GM12801 (cell line): ENCODE results near the gene RBM19.

Experiments used
- TF ChIP-seq, protein P1 (sequence below): IDR thresholded peaks from one replicate; pipeline ENCODE4 v1.5.1; 2011; ENCODE audit warnings: control low read depth; ENCODE audit not compliant: insufficient read length; ENCODE audit errors: extremely low read depth

Gene RBM19

DNA sequence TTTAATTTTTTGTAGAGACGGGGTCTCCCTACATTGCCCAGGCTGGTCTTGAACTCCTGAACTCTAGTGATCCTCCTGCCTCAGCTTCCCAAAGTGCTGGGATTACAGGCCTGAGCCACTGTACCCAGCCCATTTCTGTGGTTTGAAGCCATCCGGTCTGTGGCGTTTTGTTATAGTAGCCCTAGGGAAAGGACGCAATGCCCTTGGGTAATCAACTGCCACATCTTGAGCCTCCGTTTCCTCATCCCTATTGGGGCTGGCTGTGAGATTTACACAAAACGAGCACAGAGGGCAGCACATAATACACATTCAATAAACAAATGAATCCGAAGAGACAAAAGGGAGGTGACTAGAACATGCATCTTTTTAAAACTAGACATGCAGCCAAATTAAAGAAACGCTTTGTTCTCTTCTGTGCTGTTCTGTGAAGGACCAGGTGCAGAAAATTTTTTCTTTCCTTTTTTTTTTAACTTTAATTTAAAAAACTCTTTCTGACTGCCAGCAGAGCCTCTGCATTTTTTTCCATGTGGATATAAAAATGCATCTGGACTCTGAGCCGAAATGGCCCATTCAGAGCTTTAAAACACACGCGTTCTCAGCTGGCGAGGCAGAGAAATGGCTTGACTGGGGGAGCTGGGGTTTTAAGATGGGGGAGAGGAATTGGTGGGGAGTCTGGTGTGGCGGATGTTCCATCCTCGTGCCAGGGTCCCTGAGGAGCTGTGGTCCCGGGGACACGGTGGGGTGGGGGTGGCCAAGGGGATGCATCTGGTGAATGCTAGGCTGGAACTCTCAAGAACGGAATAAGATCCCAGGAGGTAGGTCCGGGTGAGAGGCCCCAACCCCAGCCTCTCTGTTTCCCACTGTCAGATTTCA is 119.0 kb downstream of the RBM19 start:
- TF ChIP-seq, protein P1, sequence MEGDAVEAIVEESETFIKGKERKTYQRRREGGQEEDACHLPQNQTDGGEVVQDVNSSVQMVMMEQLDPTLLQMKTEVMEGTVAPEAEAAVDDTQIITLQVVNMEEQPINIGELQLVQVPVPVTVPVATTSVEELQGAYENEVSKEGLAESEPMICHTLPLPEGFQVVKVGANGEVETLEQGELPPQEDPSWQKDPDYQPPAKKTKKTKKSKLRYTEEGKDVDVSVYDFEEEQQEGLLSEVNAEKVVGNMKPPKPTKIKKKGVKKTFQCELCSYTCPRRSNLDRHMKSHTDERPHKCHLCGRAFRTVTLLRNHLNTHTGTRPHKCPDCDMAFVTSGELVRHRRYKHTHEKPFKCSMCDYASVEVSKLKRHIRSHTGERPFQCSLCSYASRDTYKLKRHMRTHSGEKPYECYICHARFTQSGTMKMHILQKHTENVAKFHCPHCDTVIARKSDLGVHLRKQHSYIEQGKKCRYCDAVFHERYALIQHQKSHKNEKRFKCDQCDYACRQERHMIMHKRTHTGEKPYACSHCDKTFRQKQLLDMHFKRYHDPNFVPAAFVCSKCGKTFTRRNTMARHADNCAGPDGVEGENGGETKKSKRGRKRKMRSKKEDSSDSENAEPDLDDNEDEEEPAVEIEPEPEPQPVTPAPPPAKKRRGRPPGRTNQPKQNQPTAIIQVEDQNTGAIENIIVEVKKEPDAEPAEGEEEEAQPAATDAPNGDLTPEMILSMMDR: no peak

DNA sequence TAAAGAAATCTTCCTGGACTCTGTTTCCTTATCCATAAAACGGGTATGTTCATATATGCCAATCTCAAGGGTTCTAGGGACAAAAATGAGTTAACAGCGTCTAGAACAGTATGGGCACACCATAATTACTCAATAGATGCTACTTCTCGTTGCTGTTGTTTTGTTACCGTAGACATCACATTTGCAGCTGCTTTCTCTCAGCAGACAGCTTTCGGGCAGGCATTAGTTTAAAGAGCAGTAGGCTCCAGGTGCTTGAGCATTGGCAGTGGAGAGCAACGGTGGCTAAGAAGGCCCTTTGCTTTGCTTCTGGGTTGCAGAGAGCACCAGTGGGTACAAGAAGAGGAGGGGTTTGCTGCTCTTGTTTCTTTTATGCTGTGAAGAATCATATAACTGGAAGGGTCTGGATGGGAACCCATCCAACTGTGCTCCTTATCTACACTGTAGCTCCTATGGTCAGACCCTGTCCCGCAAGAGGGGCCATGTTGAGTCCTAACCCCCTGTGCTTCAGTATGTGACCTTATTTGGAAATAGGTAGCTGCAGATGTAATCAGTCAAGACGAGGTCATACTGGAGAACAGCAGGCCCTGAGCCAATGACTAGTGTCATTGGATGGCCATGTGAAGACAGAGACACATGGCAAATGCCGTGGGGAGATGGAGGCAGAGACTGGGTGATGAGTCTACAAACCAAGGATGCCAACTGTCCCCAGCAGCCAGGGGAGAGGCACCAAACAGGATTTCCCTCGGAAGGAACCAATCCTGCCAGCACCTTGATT is 120.0 kb downstream of the RBM19 start:
- TF ChIP-seq, protein P1: no peak

DNA sequence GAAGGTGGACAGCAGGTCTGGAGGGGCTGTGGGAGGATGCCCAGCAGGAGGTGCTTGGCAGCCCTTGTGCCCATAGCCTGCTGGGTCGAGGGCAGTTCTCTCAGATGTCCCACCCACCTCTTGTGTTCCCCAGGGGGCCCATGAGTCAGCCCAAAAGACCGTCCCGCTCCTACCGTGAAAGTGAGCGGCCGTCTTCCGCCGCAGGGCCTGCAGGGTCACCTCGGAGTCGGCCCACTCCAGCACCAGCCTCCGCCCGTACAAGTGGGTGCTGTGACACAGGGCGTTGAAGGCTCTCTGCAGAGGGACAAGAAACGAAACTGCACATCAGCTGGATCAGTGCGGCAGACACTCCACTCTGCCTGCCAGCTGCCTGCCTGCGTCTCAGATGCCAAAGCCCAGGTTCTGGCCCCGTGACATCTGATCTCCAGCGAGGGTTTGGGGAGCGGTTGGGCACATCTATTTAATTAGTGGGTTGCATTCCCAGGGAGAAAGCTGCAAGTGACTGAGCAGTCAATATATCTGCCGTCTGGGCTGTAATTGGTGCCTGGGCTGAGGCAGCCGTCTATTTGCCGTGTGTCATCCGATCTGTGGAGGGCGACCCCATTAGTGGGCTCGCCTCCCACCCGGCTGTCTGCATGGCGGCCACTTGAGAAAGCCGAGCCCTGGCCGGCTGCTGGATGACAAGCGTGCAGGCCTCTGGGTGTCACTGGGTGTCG is 121.5 kb downstream of the RBM19 start:
- TF ChIP-seq, protein P1: no peak

DNA sequence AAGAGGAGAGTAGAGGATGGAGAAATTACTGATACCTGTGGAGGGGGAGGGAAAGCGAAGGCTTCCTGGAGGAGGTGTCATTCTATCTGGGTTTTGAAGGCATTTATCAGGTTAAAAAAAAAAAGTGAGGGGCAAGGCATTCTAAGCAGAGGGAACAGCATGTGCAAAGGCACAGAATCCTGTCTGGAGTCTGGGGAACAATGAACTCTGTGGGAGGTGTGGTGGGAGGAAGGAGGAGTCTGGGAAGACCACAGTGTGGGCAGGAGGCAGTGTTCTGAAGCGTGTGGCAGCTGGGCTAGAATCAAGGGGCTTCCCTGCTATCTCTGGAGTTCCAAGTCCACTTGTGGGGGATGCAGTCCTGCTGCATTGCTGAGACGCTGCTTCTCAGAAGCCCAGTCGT is 123.4 kb downstream of the RBM19 start:
- TF ChIP-seq, protein P1: no peak

DNA sequence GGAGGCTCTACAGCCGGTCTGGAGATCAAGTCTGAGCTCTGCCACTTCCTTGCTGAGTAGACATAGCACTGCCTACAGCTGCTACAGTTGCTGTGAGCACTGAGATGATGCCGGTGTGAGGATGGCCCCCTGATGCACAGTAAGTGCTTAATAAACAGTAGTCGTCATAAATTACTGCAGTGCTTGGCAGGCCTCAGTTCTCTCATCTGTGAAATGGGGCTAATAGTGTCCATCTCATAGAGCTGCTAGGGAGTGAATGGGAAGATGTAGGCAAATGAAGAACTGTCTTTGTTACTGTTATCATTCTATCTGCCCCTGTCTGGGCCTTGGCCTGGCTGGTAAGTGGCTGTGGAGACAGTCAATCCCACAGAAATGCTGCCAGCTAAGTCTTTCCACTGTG is 124.3 kb downstream of the RBM19 start:
- TF ChIP-seq, protein P1: no peak

DNA sequence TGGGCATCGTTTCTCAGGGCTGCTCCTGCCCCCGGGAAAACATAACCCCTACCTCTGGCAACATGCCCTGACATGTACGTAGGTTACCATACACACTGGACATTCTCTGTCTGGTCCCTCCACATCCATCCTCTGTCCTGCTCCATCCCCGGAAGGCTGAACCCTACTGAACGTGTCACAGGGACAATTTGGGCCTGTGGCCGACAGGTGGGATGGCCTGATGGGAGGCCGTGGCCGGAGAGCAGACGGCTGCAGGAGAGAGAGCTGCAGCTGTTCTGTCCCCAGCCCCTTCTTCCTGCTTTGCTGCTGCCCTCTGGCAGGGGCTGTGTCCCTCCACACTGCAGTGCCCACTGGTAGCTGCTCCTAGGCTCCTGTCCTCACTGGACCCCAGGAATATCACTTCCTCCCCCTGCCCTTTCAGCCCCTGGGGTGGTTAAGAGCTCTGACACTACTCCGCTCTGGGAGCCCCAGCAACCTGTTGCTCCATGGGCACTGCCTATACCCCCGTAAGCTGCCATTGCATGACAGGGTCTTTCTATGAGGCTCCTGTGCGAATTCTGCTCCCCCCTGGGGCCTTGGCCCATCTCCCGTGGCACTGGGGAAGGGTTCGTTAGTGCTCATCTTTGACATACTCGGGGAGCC is 125.6 kb downstream of the RBM19 start:
- TF ChIP-seq, protein P1: no peak
